ENCODE results near the gene SERF2.
"Not testable (repeated sequence)": the region's sequence is repeated elsewhere in the genome, so short reads cannot be mapped to it uniquely, and the experiment has no call there.

SERF2 gene

DNA sequence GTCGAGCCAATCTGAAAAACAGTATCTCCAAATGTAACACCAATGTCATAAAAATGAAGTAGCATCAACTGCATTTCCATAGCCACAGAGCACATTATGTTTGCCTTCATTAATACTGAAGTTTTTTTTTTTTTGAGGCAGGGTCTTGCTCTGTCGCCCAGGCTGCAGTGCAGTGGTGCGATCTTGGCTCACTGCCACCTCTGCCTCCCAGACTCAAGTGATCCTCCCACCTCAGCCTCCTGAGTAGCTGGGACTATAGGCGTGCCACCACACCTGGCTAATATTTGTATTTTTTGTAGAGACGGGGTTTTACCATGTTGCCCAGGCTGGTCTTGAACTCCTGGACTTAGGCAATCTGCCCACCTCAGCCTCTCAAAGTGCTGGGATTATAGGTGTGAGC is 22.9 kb downstream of the SERF2 start:
- not testable (repeated sequence) for H3K27ac ChIP-seq (ENCODE audit: low read depth, low read length); H3K27me3 ChIP-seq (ENCODE audit: control insufficient read depth, insufficient read depth, low read length); H3K9me3 ChIP-seq (ENCODE audit: control insufficient read depth, insufficient read depth, low read depth, low read length); H3K4me1 ChIP-seq (ENCODE audit: control insufficient read depth, insufficient read depth, low read length); H3K9ac ChIP-seq (ENCODE audit: low read length); H3K4me3 ChIP-seq (ENCODE audit: low read depth, low read length)
- H3K36me3 ChIP-seq (ENCODE audit: control insufficient read depth, insufficient read depth, low read length): peaks cover 74% of the 10 kb centered on the region

DNA sequence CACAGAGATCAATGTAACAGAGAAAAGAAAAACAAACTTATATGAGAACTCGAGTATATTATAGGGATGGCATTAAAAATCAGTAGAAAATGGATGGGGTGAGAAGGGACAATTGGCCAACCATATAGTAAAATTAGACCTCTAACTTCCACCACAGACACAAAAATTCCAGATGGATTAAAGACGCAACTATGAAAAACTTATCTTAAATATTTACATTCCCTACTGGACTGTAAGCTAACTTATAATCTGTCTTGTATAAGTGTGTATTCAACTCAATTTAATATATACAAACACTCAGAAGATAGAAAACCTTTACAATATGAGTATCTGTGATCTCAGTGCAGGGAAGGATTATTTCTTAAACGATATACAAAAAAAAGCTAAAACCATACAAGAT is 29.4 kb downstream of the SERF2 start:
- Histone ChIP-seq H3K27ac (ENCODE audit: low read depth, low read length) (no peak overlapping the region), H3K27me3 (ENCODE audit: control insufficient read depth, insufficient read depth, low read length) (no peaks in the 10 kb centered on the region), H3K4me3 (ENCODE audit: low read depth, low read length) (no peak overlapping the region), H3K9me3 (ENCODE audit: control insufficient read depth, insufficient read depth, low read depth, low read length) (peaks cover 3% of the 10 kb centered on the region; the same call in 1 of the 2 replicates), H3K9ac (ENCODE audit: low read length) (no peak overlapping the region), H3K36me3 (ENCODE audit: control insufficient read depth, insufficient read depth, low read length) (peaks cover 16% of the 10 kb centered on the region), H3K4me1 (ENCODE audit: control insufficient read depth, insufficient read depth, low read length) (no peaks in the 10 kb centered on the region)

GRCh38 chr15:43824302-43825246 is 32.5 kb downstream of the SERF2 start, which contains the start of gene MFAP1:
Gene MFAP1, minus strand, starts transcription at chr15:43824690. Its CDS starts 121 bp downstream, at chr15:43824569.
- Histone ChIP-seq H3K27ac (ENCODE audit: low read depth, low read length) (peak within 1 kb of the TSS; percentile 10; the same call in 1 of the 2 replicates), H3K27me3 (ENCODE audit: control insufficient read depth, insufficient read depth, low read length) (no peaks in the 10 kb centered on the region), H3K36me3 (ENCODE audit: control insufficient read depth, insufficient read depth, low read length) (peaks cover 9% of the 10 kb centered on the region; the same call in 1 of the 2 replicates), H3K4me3 (ENCODE audit: low read depth, low read length) (peak within 1 kb of the TSS; percentile 84), H3K9me3 (ENCODE audit: control insufficient read depth, insufficient read depth, low read depth, low read length) (peaks cover 3% of the 10 kb centered on the region; the same call in 1 of the 2 replicates), H3K9ac (ENCODE audit: low read length) (peak within 1 kb of the TSS; percentile 85), H3K4me1 (ENCODE audit: control insufficient read depth, insufficient read depth, low read length) (0 out of 2 replicates have a peak, but pooled peaks cover 7% of the 10 kb centered on the region)

DNA sequence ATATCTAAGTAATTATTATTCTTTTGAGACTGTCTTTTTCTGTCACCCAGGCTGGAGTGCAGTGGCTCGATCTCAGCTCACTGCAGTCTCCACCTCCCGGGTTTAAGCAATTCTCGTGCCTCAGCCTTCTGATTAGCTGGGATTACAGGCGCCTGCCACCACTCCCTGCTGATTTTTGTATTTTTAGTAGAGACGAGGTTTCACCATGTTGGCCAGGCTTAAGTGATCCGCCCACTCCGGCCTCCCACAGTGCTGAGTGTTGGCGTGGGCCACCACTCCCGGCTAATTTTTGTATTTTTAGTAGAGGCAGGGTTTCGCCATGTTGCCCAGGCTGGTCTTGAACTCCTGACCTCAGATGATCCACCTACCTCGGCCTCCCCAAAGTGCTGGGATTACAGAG is 33.2 kb downstream of the SERF2 start:
- H3K9me3 ChIP-seq (ENCODE audit: control insufficient read depth, insufficient read depth, low read depth, low read length); H3K27ac ChIP-seq (ENCODE audit: low read depth, low read length); H3K4me1 ChIP-seq (ENCODE audit: control insufficient read depth, insufficient read depth, low read length); H3K4me3 ChIP-seq (ENCODE audit: low read depth, low read length); H3K27me3 ChIP-seq (ENCODE audit: control insufficient read depth, insufficient read depth, low read length); H3K9ac ChIP-seq (ENCODE audit: low read length): not testable (repeated sequence)
- peaks cover 11% of the 10 kb centered on the region for H3K36me3 ChIP-seq (ENCODE audit: control insufficient read depth, insufficient read depth, low read length)

- no peak overlapping the region for H3K27ac ChIP-seq (ENCODE audit: low read depth, low read length)
- H3K36me3 ChIP-seq (ENCODE audit: control insufficient read depth, insufficient read depth, low read length): peaks cover 11% of the 10 kb centered on the region
- peaks cover 3% of the 10 kb centered on the region; the same call in 1 of the 2 replicates for H3K9me3 ChIP-seq (ENCODE audit: control insufficient read depth, insufficient read depth, low read depth, low read length)
- H3K4me3 ChIP-seq (ENCODE audit: low read depth, low read length): peak overlapping the region; percentile 92; the same call in 1 of the 2 replicates
- no peaks in the 10 kb centered on the region for H3K27me3 ChIP-seq (ENCODE audit: control insufficient read depth, insufficient read depth, low read length)
- H3K9ac ChIP-seq (ENCODE audit: low read length): no peak overlapping the region
- 0 out of 2 replicates have a peak, but pooled peaks cover 7% of the 10 kb centered on the region for H3K4me1 ChIP-seq (ENCODE audit: control insufficient read depth, insufficient read depth, low read length)
Measured at GRCh38 chr15:43826029-43826507, 33.9 kb downstream of the SERF2 start.

DNA sequence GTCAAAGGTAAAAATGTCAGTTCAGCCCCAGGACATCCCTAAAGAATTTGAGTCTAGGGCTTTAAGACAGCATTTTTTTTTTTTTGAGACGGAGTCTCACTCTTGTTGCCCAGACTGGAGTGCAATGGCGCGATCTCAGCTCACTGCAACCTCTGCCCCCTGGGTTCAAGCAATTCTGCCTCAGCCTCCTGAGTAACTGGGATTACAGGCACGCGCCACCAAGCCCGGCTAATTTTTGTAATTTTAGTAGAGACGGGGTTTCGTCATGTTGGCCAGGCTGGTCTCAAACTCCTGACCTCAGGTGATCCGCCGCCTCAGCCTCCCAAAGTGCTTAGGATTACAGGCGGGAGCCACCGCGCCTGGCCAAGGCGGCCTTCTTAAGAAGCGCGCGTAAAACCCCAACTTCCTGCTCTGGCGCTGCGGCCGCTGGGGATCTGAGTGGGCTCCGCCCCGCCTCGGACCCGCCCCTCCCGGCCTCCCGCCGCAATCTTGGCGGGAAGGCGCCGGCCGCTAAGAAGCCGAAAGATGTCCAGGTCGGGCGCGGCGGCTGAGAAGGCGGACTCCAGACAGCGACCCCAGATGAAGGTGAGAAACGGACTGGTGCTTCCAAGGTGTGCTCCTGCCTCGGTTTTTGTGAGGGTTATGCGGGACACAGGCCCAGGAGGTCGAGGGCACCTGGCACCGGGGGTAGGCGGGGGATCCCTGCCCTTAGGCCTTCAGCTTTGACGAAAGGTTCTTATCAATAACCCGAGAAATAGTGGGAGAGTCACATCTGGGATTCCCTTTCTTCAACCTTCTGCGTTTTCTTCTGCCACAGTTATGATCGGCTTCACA is 34.6 kb downstream of the SERF2 start, which contains the start of gene WDR76:
WDR76 (plus strand) TSS at position 495 of the 834 bp plus-strand sequence; CDS start at position 526, 31 bp downstream.
- Histone ChIP-seq H3K36me3 (ENCODE audit: control insufficient read depth, insufficient read depth, low read length) (peaks cover 11% of the 10 kb centered on the region), H3K9me3 (ENCODE audit: control insufficient read depth, insufficient read depth, low read depth, low read length) (peaks cover 3% of the 10 kb centered on the region; the same call in 1 of the 2 replicates), H3K27me3 (ENCODE audit: control insufficient read depth, insufficient read depth, low read length) (no peaks in the 10 kb centered on the region), H3K9ac (ENCODE audit: low read length) (peak within 1 kb of the TSS; percentile 98), H3K4me1 (ENCODE audit: control insufficient read depth, insufficient read depth, low read length) (0 out of 2 replicates have a peak, but pooled peaks cover 7% of the 10 kb centered on the region), H3K4me3 (ENCODE audit: low read depth, low read length) (peak within 1 kb of the TSS; percentile 92), H3K27ac (ENCODE audit: low read depth, low read length) (no peak within 1 kb of the TSS)

DNA sequence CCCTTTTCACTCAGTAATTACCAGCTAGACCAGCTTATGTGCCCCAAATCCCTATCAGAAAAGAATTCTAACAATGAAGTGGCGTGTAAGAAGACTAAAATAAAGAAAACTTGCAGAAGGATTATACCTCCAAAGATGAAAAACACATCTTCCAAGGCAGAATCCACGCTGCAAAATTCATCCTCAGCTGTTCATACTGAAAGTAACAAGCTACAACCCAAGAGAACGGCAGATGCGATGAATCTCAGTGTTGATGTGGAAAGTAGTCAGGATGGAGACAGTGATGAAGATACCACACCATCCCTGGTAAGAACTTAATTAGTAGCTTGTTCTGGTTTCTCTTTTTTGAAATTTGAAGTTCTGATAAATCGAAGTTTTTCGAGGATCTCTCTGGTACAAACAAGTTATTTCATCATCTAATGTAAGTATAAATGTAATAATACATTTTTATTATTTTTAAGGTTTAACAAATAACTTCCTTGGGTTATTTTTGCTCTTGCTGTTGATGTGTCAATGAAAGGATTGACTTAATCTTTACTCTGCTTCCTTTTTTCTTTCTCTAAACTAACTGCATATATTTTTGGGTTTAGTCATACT is 36.0 kb downstream of the SERF2 start:
- Histone ChIP-seq H3K4me3 (ENCODE audit: low read depth, low read length) (peak overlapping the region; percentile 92; the same call in 1 of the 2 replicates), H3K9me3 (ENCODE audit: control insufficient read depth, insufficient read depth, low read depth, low read length) (peaks cover 3% of the 10 kb centered on the region; the same call in 1 of the 2 replicates), H3K36me3 (ENCODE audit: control insufficient read depth, insufficient read depth, low read length) (peaks cover 11% of the 10 kb centered on the region), H3K4me1 (ENCODE audit: control insufficient read depth, insufficient read depth, low read length) (0 out of 2 replicates have a peak, but pooled peaks cover 7% of the 10 kb centered on the region), H3K9ac (ENCODE audit: low read length) (no peak overlapping the region), H3K27me3 (ENCODE audit: control insufficient read depth, insufficient read depth, low read length) (no peaks in the 10 kb centered on the region), H3K27ac (ENCODE audit: low read depth, low read length) (no peak overlapping the region)

GRCh38 chr15:43829951-43830540 is 37.9 kb downstream of the SERF2 start:
- not testable (repeated sequence) for H3K9me3 ChIP-seq (ENCODE audit: control insufficient read depth, insufficient read depth, low read depth, low read length); H3K27ac ChIP-seq (ENCODE audit: low read depth, low read length); H3K9ac ChIP-seq (ENCODE audit: low read length); H3K27me3 ChIP-seq (ENCODE audit: control insufficient read depth, insufficient read depth, low read length); H3K4me3 ChIP-seq (ENCODE audit: low read depth, low read length); H3K4me1 ChIP-seq (ENCODE audit: control insufficient read depth, insufficient read depth, low read length)
- H3K36me3 ChIP-seq (ENCODE audit: control insufficient read depth, insufficient read depth, low read length): peaks cover 16% of the 10 kb centered on the region

DNA sequence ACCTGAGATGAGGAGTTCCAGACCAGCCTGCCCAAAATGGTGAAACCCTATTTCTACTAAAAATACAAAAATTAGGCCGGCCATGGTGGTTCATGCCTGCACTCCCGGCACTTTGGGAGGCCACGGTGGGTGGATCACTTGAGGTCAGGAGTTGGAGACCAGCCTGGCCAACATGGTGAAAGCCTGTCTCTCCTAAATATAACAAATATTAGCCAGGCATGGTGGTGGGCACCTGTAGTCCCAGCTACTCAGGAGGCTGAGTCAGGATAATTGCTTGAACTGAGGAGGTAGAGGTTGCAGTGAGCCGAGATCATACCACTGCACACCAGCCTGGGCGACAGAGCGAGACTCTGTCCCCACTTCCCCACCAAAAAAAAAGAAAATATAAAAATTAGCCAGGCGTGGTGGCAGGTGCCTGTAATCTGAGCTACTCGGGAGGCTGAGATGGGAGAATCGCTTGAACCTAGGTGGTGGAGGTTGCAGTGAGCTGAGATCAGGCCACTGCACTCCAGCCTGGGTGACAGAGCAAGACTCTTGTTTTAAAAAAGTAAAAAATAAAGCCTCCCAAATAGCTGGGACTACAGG is 38.7 kb downstream of the SERF2 start:
- H3K27ac ChIP-seq (ENCODE audit: low read depth, low read length); H3K9ac ChIP-seq (ENCODE audit: low read length); H3K27me3 ChIP-seq (ENCODE audit: control insufficient read depth, insufficient read depth, low read length); H3K4me3 ChIP-seq (ENCODE audit: low read depth, low read length); H3K9me3 ChIP-seq (ENCODE audit: control insufficient read depth, insufficient read depth, low read depth, low read length); H3K4me1 ChIP-seq (ENCODE audit: control insufficient read depth, insufficient read depth, low read length): not testable (repeated sequence)
- H3K36me3 ChIP-seq (ENCODE audit: control insufficient read depth, insufficient read depth, low read length): peaks cover 21% of the 10 kb centered on the region
